Fibroblast of lung (primary cell): ENCODE results near the gene XIAP. TPM values are rescaled to one million over a fixed set of nuclear protein-coding genes. Genes with fewer than 3 reads are reported as not detected.

ENCODE experiments used
- DNase-seq, 2 donors: peaks; one replicate each; pipeline versions ENCODE4 v3.0.0 to v3.0.0-alpha.2; 2010; ENCODE audit warnings: low read depth in 2 of 2
- H2AFZ ChIP-seq: 2 replicates; pipeline ENCODE4 v1.5.1; 2012; ENCODE audit warnings: low read length, control low read depth, inconsistent platforms
- H3K27ac ChIP-seq: 2 replicates; pipeline ENCODE4 v1.5.1; 2011; ENCODE audit warnings: low read length, control low read depth; ENCODE audit not compliant: insufficient read depth
- H3K27me3 ChIP-seq: 2 replicates; pipeline ENCODE4 v1.5.1; 2011; ENCODE audit warnings: mild to moderate bottlenecking, low read length; ENCODE audit not compliant: control insufficient read depth, insufficient read depth
- H3K36me3 ChIP-seq: 2 replicates; pipeline ENCODE4 v1.5.1; 2011; ENCODE audit warnings: low read length; ENCODE audit not compliant: control insufficient read depth, insufficient read depth
- H3K4me1 ChIP-seq: 2 replicates; pipeline ENCODE4 v1.5.1; 2011; ENCODE audit warnings: low read length; ENCODE audit not compliant: control insufficient read depth, insufficient read depth; ENCODE audit errors: extremely low read depth
- H3K4me2 ChIP-seq: 2 replicates; pipeline ENCODE4 v1.5.1; 2011; ENCODE audit warnings: low read length, control low read depth; ENCODE audit not compliant: insufficient read depth; ENCODE audit errors: extremely low read depth
- H3K4me3 ChIP-seq, 4 experiments: fragments of 200-600 bp in 1 of 4; sonication (generic) in 1 of 4; replicated peaks in 1 of 4; 2 replicates each; pipeline ENCODE4 v1.5.1; 2011 to 2016; ENCODE audit warnings: low read length in 4 of 4, low read depth in 3 of 4, mild to moderate bottlenecking in 3 of 4, control low read depth in 2 of 4, inconsistent platforms in 1 of 4, mixed read lengths in 1 of 4; ENCODE audit not compliant: insufficient read depth in 1 of 4; ENCODE audit errors: control extremely low read depth in 1 of 4
- H3K79me2 ChIP-seq: 2 replicates; pipeline ENCODE4 v1.5.1; 2012; ENCODE audit warnings: mild to moderate bottlenecking, low read length, inconsistent platforms; ENCODE audit not compliant: control insufficient read depth, insufficient read depth
- H3K9ac ChIP-seq: 2 replicates; pipeline ENCODE4 v1.5.1; 2011; ENCODE audit warnings: mild to moderate bottlenecking, low read length, control low read depth; ENCODE audit not compliant: insufficient read depth
- H3K9me3 ChIP-seq: 2 replicates; pipeline ENCODE4 v1.5.1; 2012; ENCODE audit warnings: low read depth, low read length; ENCODE audit not compliant: control insufficient read depth, insufficient read depth
- H4K20me1 ChIP-seq: 2 replicates; pipeline ENCODE4 v1.5.1; 2011; ENCODE audit warnings: low read length; ENCODE audit not compliant: control insufficient read depth, insufficient read depth; ENCODE audit errors: extremely low read depth
- CTCF ChIP-seq, 2 donors: IDR thresholded peaks in 1 of 2; conservative IDR thresholded peaks in 1 of 2; 1 replicate in 1 of 2; 2 replicates in 1 of 2; pipeline ENCODE4 v1.5.1; 2011 to 2012; ENCODE audit warnings: low read length in 2 of 2, control low read depth in 1 of 2, inconsistent platforms in 1 of 2, low read depth in 1 of 2, mild to moderate bottlenecking in 1 of 2
- EZH2 ChIP-seq: IDR thresholded peaks from 2 replicates; pipeline ENCODE4 v1.5.1; 2012; ENCODE audit warnings: low read length, control low read depth, mild to moderate bottlenecking; ENCODE audit errors: missing control alignments
- polyA plus RNA-seq, 2 donors: library from polyadenylated mRNA; depleted of rRNA in 1 of 2; stranded (reverse) in 1 of 2; unstranded in 1 of 2; fragments of >200 nt; gene quantifications; 2 replicates each; pipeline ENCODE4 v1.2.1, GENCODE V29; 2011 to 2012; ENCODE audit warnings: missing spikeins in 1 of 2
- total RNA-seq: library from RNA; depleted of rRNA; stranded (reverse); fragments of >200 nt; gene quantifications from 2 replicates; pipeline ENCODE4 v1.2.1, GENCODE V29; 2014

The XIAP gene
- total and polyA plus RNA-seq, 2 donors (not counting 1 experiment from before 2014, with no cell fraction given), result 21.8 to 45.1 TPM

DNA sequence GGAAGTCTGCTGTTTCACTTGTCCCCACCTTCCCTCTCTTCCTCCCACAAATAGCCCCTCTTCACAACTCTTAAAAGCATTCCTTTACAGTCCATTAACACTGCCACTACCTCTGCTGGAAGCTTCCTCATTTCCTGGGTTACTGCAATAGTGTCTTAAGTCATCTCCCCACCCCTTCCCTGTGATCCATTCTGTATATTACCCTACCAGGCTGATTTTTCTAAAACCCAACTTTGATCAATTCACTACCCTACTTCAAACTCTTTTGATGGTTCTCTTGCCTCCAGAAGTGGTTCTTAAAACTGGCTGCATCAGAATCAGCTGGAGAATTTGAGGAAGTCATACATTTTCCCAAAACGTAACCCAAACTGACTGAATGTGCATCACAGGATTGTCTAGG, 8.8 kb upstream of the XIAP start:
- H2AFZ ChIP-seq, result no peak overlapping the region
- H3K9me3 ChIP-seq, result no peaks in the 10 kb centered on the region
- H4K20me1 ChIP-seq, result no peaks in the 10 kb centered on the region
- H3K79me2 ChIP-seq, result no peaks in the 10 kb centered on the region
- no peaks in the 10 kb centered on the region for H3K4me1 ChIP-seq
- DNase-seq, result no peak
- H3K9ac ChIP-seq, result no peak overlapping the region
- H3K27ac ChIP-seq, result no peak overlapping the region
- H3K27me3 ChIP-seq, result no peaks in the 10 kb centered on the region
- TF ChIP-seq EZH2 (no peak), CTCF (conservative IDR thresholded peaks at IDR 0.05 in 1 of 2, IDR thresholded peaks at IDR 0.05 in 1 of 2; ENCODE audit: low read depth in 1 of 2, low read length in 2 of 2) (no peak)
- no peak overlapping the region for H3K4me2 ChIP-seq
- H3K36me3 ChIP-seq, result no peaks in the 10 kb centered on the region
- H3K4me3 ChIP-seq, result no peak overlapping the region

DNA sequence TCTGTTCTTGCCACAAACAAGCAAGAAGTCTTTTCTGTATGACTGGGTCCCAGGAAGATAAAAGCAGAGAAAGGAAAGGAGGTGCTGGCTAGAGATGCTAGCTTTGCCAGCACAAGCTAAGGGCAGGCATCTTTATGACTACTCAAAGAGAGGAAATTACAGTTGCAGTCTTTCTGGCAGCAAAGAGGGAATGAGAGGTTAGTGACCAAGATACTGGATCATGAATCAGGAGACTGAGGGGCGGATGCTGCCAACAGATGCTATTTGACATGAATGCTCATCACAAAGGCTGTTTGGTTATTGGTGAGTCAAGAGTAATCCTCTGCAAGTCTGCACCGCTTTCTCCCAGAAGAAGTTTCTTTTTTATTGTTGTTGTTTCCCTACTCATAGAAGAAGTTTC, 5.5 kb upstream of the XIAP start:
- Histone ChIP-seq H3K27me3 (no peaks in the 10 kb centered on the region), H3K4me1 (no peaks in the 10 kb centered on the region), H3K9ac (no peak overlapping the region), H2AFZ (no peak overlapping the region), H3K36me3 (no peaks in the 10 kb centered on the region), H3K4me3 (no peak overlapping the region), H4K20me1 (no peaks in the 10 kb centered on the region), H3K27ac (no peak overlapping the region), H3K79me2 (no peaks in the 10 kb centered on the region), H3K9me3 (no peaks in the 10 kb centered on the region), H3K4me2 (no peak overlapping the region)
- TF ChIP-seq CTCF (conservative IDR thresholded peaks at IDR 0.05 in 1 of 2, IDR thresholded peaks at IDR 0.05 in 1 of 2; ENCODE audit: low read depth in 1 of 2, low read length in 2 of 2) (no peak), EZH2 (no peak)
- DNase-seq, result peak in 1 of 2 donors; percentile 64

GRCh38 chrX:123859409-123859845, 426 bp upstream of the XIAP start:
- DNase-seq, result no peak
- H3K4me2 ChIP-seq, result peak overlapping the region; percentile 36
- peaks cover 30% of the 10 kb centered on the region for H3K79me2 ChIP-seq
- no peaks in the 10 kb centered on the region for H3K9me3 ChIP-seq
- peak overlapping the region; percentile 24 for H2AFZ ChIP-seq
- peak overlapping the region; percentile 8 to 94 (median 66) for H3K4me3 ChIP-seq
- peak overlapping the region; percentile 90 for H3K9ac ChIP-seq
- no peaks in the 10 kb centered on the region for H3K36me3 ChIP-seq
- peak overlapping the region; percentile 92 for H3K27ac ChIP-seq
- no peaks in the 10 kb centered on the region for H3K27me3 ChIP-seq
- H3K4me1 ChIP-seq, result no peaks in the 10 kb centered on the region
- TF ChIP-seq EZH2 (no peak), CTCF (conservative IDR thresholded peaks at IDR 0.05 in 1 of 2, IDR thresholded peaks at IDR 0.05 in 1 of 2; ENCODE audit: low read depth in 1 of 2, low read length in 2 of 2) (no peak)
- no peaks in the 10 kb centered on the region for H4K20me1 ChIP-seq
